ENCODE data around the gene STK32B. TPM values are rescaled to one million over a fixed set of nuclear protein-coding genes. Genes with fewer than 3 reads are reported as not detected.

The STK32B gene
- total and polyA plus RNA-seq, 2 of the 8 experiments (the other 6 are each of a cell fraction or from before 2014, with no cell fraction given), result 2.3 to 2.5 TPM

- Histone ChIP-seq H3K18ac (ENCODE audit: extremely low read depth, low read length) (no peak overlapping the region), H2BK20ac (ENCODE audit: low read length) (no peak overlapping the region), H4K20me1 (replicated peaks in 1 of 2; ENCODE audit: control insufficient read depth in 1 of 2, insufficient read depth in 2 of 2, low read length in 2 of 2) (no peaks in the 10 kb centered on the region), H2BK15ac (ENCODE audit: low read length) (no peak overlapping the region), H3K14ac (ENCODE audit: insufficient read length) (no peak overlapping the region), H3K9ac (replicated peaks in 1 of 4; ENCODE audit: extremely low read depth in 1 of 4, low read depth in 3 of 4, low read length in 3 of 4) (no peak overlapping the region), H3K4ac (replicated peaks; ENCODE audit: insufficient read length, low read depth, low read length) (no peak overlapping the region), H3K56ac (replicated peaks; ENCODE audit: insufficient read length, low read depth, low read length) (no peak overlapping the region), H3K79me2 (ENCODE audit: control insufficient read depth in 1 of 2, insufficient read depth in 2 of 2, low read length in 2 of 2) (no peaks in the 10 kb centered on the region), H3K9me3 (ENCODE audit: insufficient read depth in 2 of 2, low read depth in 1 of 2, low read length in 1 of 2) (no peaks in the 10 kb centered on the region), H4K5ac (ENCODE audit: insufficient read length, low read depth, low read length) (no peak overlapping the region), H3K23me2 (ENCODE audit: low read depth, low read length) (no peaks in the 10 kb centered on the region), H4K8ac (ENCODE audit: extremely low read depth, insufficient read depth, low read length) (no peak overlapping the region), H2AK5ac (ENCODE audit: low read depth, low read length) (no peak overlapping the region), H3K27me3 (replicated peaks in 1 of 4; ENCODE audit: control insufficient read depth in 3 of 4, extremely low read depth in 1 of 4, insufficient read depth in 3 of 4, low read length in 3 of 4) (no peaks in the 10 kb centered on the region), H2BK120ac (replicated peaks; ENCODE audit: low read depth, low read length) (no peak overlapping the region), H3K27ac (ENCODE audit: low read depth, low read length) (no peak overlapping the region), H3K4me3 (ENCODE audit: extremely low read depth in 1 of 4, insufficient read depth in 2 of 4, low read depth in 3 of 4, low read length in 4 of 4) (no peak overlapping the region), H3K4me1 (replicated peaks in 1 of 4; ENCODE audit: control insufficient read depth in 3 of 4, insufficient read depth in 4 of 4, low read length in 3 of 4) (no peaks in the 10 kb centered on the region), H2BK12ac (ENCODE audit: low read depth, low read length) (no peak overlapping the region), H3K4me2 (ENCODE audit: insufficient read depth in 1 of 2, low read depth in 2 of 2, low read length in 2 of 2) (no peak overlapping the region), H3K79me1 (ENCODE audit: low read depth, low read length) (no peaks in the 10 kb centered on the region), H2AFZ (ENCODE audit: low read length) (no peak overlapping the region), H3K36me3 (ENCODE audit: control insufficient read depth in 2 of 4, insufficient read depth in 4 of 4, low read length in 3 of 4) (no peaks in the 10 kb centered on the region), H2BK5ac (ENCODE audit: low read depth, low read length) (no peak overlapping the region), H4K91ac (replicated peaks; ENCODE audit: insufficient read length, low read length) (no peak overlapping the region), H3K23ac (ENCODE audit: insufficient read length) (no peak overlapping the region)
- POLR2A ChIA-PET (ENCODE audit: partially characterized antibody), result no interaction called here
- CTCF ChIA-PET (ENCODE audit: partially characterized antibody), result interaction anchor here (0.7 to 4.1 kb wide), 6 partner anchors 12 to 713 kb away, joined by 3 to 32 read pairs (median 5); no protein-coding TSS in a partner anchor
- FAIRE-seq, result no peak
- WGBS, 2 experiments (ENCODE audit: extremely low coverage in 1 of 2, insufficient coverage in 1 of 2, insufficient read length in 1 of 2, insufficient replicate concordance in 2 of 2, low coverage in 1 of 2, low lambda C conversion rate in 2 of 2, missing lambda C conversion rate in 1 of 2), result 79% methylated on average over 7 of the region's 7 CpGs; no CpG with 5 or more reads in 1 of the 2 experiments
- no peak for DNase-seq (ENCODE audit: low read depth in 1 of 2, low spot score in 2 of 2)
- no peak for TF ChIP-seq KDM1A (IDR thresholded peaks at IDR 0.05; ENCODE audit: borderline replicate concordance, low read length)
- TF ChIP-seq BACH1 (IDR thresholded peaks at IDR 0.05; ENCODE audit: low read length), result no peak
- TF ChIP-seq RAD21 (IDR thresholded peaks at IDR 0.05 in 1 of 2, conservative IDR thresholded peaks at IDR 0.05 in 1 of 2; ENCODE audit: low read depth in 2 of 2, low read length in 2 of 2), result peak; percentile 46 to 53
- no peak for TF ChIP-seq CHD2 (IDR thresholded peaks at IDR 0.05; ENCODE audit: low read length)
- TF ChIP-seq CTCF (IDR thresholded peaks at IDR 0.05; ENCODE audit: control extremely low read depth in 1 of 3, insufficient read depth in 1 of 3, low read depth in 1 of 3, low read length in 3 of 3), result peak; percentile 26 to 33 (median 29)
These were observed 336.2 kb downstream of the STK32B start for GRCh38 chr4:5387457-5387856.

All from H1 (cell line).